Measurements from ENCODE around the gene MSI2.
A peak's percentile ranks its signal among the peaks of the same experiment; 100 is the strongest.

Gene MSI2

GRCh38 chr17:57515662-57516211, 259.4 kb downstream of the MSI2 start:
- DNase-seq, result peak in 1 of 2 experiments; percentile 17

GRCh38 chr17:57516290-57517230, 260.2 kb downstream of the MSI2 start:
- no peak for DNase-seq

GRCh38 chr17:57517273-57517631, 260.9 kb downstream of the MSI2 start:
- DNase-seq, result no peak

GRCh38 chr17:57517632-57518456, 261.5 kb downstream of the MSI2 start:
- DNase-seq, result no peak

- DNase-seq, result no peak
Observed at GRCh38 chr17:57518587-57519581, 262.6 kb downstream of the MSI2 start.

- DNase-seq, result no peak
Observed at GRCh38 chr17:57519800-57520199, 263.5 kb downstream of the MSI2 start.

GRCh38 chr17:57521606-57522005, 265.3 kb downstream of the MSI2 start:
- DNase-seq, result no peak

GRCh38 chr17:57522042-57523005, 266.0 kb downstream of the MSI2 start:
- peak in 1 of 2 experiments; percentile 21 for DNase-seq

GRCh38 chr17:57523926-57524632, 267.8 kb downstream of the MSI2 start:
- no peak for DNase-seq

- DNase-seq, result no peak
Observed at GRCh38 chr17:57524839-57525568, 268.7 kb downstream of the MSI2 start.

GRCh38 chr17:57527221-57528057, 271.1 kb downstream of the MSI2 start:
- no peak for DNase-seq

- DNase-seq, result no peak
Observed at GRCh38 chr17:57528058-57528451, 271.7 kb downstream of the MSI2 start.

GRCh38 chr17:57530026-57530425, 273.7 kb downstream of the MSI2 start:
- DNase-seq, result no peak

- DNase-seq, result no peak
Observed at GRCh38 chr17:57530508-57530907, 274.2 kb downstream of the MSI2 start.

- DNase-seq, result no peak
Observed at GRCh38 chr17:57531078-57531477, 274.8 kb downstream of the MSI2 start.

GRCh38 chr17:57531648-57532504, 275.6 kb downstream of the MSI2 start:
- DNase-seq, result no peak

GRCh38 chr17:57532556-57532955, 276.2 kb downstream of the MSI2 start:
- DNase-seq, result no peak

GRCh38 chr17:57532966-57533365, 276.6 kb downstream of the MSI2 start:
- DNase-seq, result no peak

Data from Kasumi-1 (cell line).